Measurements from ENCODE around the gene RABGAP1L. TPM values are rescaled to one million over a fixed set of nuclear protein-coding genes. Genes with fewer than 3 reads are reported as not detected.
A peak's percentile ranks its signal among the peaks of the same experiment; 100 is the strongest.

Gene RABGAP1L
- total RNA-seq, 1 donor from 2014 or later: 48.5 TPM

GRCh38 chr1:174742805-174743653 lies 583.7 kb downstream of the RABGAP1L start:
- Mint-ChIP-seq H3K36me3 (no peaks in the 10 kb centered on the region), H3K9me3 (no peaks in the 10 kb centered on the region), H3K27ac (no peak overlapping the region), H3K4me3 (no peak overlapping the region), H3K4me1 (peaks cover 3% of the 10 kb centered on the region), H3K27me3 (ENCODE audit: low read depth) (no peaks in the 10 kb centered on the region)
- TF ChIP-seq CTCF (IDR thresholded peaks at IDR 0.05; ENCODE audit: unreplicated experiment): no peak
- no peak for DNase-seq (ENCODE audit: low spot score in 2 of 2, unreplicated experiment in 2 of 2)

- DNase-seq (ENCODE audit: low spot score in 2 of 2, unreplicated experiment in 2 of 2): no peak
- peak; percentile 84 for TF ChIP-seq CTCF (IDR thresholded peaks at IDR 0.05; ENCODE audit: unreplicated experiment)
- Mint-ChIP-seq H3K27ac (no peak overlapping the region), H3K4me3 (no peak overlapping the region), H3K9me3 (no peaks in the 10 kb centered on the region), H3K27me3 (ENCODE audit: low read depth) (no peaks in the 10 kb centered on the region), H3K36me3 (no peaks in the 10 kb centered on the region), H3K4me1 (peaks cover 3% of the 10 kb centered on the region)
Measured at GRCh38 chr1:174743654-174744561, 584.6 kb downstream of the RABGAP1L start.

- no peak overlapping the region for H3K27ac Mint-ChIP-seq
- no peaks in the 10 kb centered on the region for H3K36me3 Mint-ChIP-seq
- no peak overlapping the region for H3K4me3 Mint-ChIP-seq
- TF ChIP-seq CTCF (IDR thresholded peaks at IDR 0.05; ENCODE audit: unreplicated experiment): no peak
- H3K4me1 Mint-ChIP-seq: peaks cover 3% of the 10 kb centered on the region
- no peaks in the 10 kb centered on the region for H3K9me3 Mint-ChIP-seq
- no peak for DNase-seq (ENCODE audit: low spot score in 2 of 2, unreplicated experiment in 2 of 2)
- no peaks in the 10 kb centered on the region for H3K27me3 Mint-ChIP-seq (ENCODE audit: low read depth)
Measured at GRCh38 chr1:174744886-174745285, 585.6 kb downstream of the RABGAP1L start.

- no peaks in the 10 kb centered on the region for H3K9me3 Mint-ChIP-seq
- TF ChIP-seq CTCF (IDR thresholded peaks at IDR 0.05; ENCODE audit: unreplicated experiment): no peak
- no peaks in the 10 kb centered on the region for H3K36me3 Mint-ChIP-seq
- H3K4me3 Mint-ChIP-seq: no peak overlapping the region
- H3K27me3 Mint-ChIP-seq (ENCODE audit: low read depth): no peaks in the 10 kb centered on the region
- H3K27ac Mint-ChIP-seq: no peak overlapping the region
- H3K4me1 Mint-ChIP-seq: peaks cover 3% of the 10 kb centered on the region
- no peak for DNase-seq (ENCODE audit: low spot score in 2 of 2, unreplicated experiment in 2 of 2)
Measured at GRCh38 chr1:174746024-174746808, 586.9 kb downstream of the RABGAP1L start.

GRCh38 chr1:174747613-174748012 lies 588.3 kb downstream of the RABGAP1L start:
- H3K4me1 Mint-ChIP-seq: peaks cover 3% of the 10 kb centered on the region
- TF ChIP-seq CTCF (IDR thresholded peaks at IDR 0.05; ENCODE audit: unreplicated experiment): no peak
- DNase-seq (ENCODE audit: low spot score in 2 of 2, unreplicated experiment in 2 of 2): no peak
- no peaks in the 10 kb centered on the region for H3K36me3 Mint-ChIP-seq
- H3K9me3 Mint-ChIP-seq: no peaks in the 10 kb centered on the region
- H3K4me3 Mint-ChIP-seq: no peak overlapping the region
- H3K27ac Mint-ChIP-seq: no peak overlapping the region
- H3K27me3 Mint-ChIP-seq (ENCODE audit: low read depth): no peaks in the 10 kb centered on the region
